Hepatocyte (in vitro differentiated cells): Measurements from ENCODE around the gene SORCS2.

Experiments used
- EZH2 ChIP-seq: fragments of 200-600 bp; sonication (generic); IDR thresholded peaks from 2 replicates; pipeline ENCODE4 v1.6.1; 2016; ENCODE audit warnings: antibody characterized with exemption, mild to moderate bottlenecking, borderline replicate concordance
- EZH2phosphoT487 ChIP-seq: fragments of 200-600 bp; sonication (generic); IDR thresholded peaks from one replicate; pipeline ENCODE4 v1.6.1; 2018; ENCODE audit warnings: antibody characterized with exemption, mild to moderate bottlenecking, low read depth, moderate library complexity; ENCODE audit not compliant: unreplicated experiment, severe bottlenecking
- TF ChIP-seq, protein P1 (sequence below): fragments of 200-600 bp; sonication (generic); IDR thresholded peaks from 2 replicates; pipeline ENCODE4 v1.5.1; 2016; ENCODE audit warnings: antibody characterized with exemption, mild to moderate bottlenecking; ENCODE audit not compliant: poor library complexity

DNA sequence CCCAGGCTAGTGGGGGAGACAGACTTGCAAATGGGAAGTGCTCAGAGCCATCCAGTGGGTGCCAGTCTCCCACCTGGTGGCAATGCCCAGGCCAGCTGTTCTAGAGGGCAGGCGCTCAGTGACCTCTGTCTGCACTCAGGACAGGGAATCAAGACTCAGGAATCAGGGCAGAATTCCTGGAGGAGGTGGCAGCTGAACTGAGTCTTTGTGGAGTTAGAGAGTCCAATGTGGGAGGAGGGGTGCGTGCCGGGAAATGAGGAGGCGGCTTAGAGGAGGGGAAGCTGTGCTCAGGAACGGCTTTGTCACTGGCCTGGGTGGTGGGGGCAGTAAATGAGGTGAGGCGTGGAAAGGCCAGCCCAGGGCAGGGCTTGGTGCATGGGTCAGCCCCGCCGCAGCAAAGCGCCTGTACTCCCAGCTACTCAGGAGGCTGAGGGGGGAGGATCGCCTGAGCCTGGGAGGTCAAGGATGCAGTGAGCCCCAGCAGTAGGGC is 31.3 kb upstream of the SORCS2 start:
- TF ChIP-seq, protein P1, sequence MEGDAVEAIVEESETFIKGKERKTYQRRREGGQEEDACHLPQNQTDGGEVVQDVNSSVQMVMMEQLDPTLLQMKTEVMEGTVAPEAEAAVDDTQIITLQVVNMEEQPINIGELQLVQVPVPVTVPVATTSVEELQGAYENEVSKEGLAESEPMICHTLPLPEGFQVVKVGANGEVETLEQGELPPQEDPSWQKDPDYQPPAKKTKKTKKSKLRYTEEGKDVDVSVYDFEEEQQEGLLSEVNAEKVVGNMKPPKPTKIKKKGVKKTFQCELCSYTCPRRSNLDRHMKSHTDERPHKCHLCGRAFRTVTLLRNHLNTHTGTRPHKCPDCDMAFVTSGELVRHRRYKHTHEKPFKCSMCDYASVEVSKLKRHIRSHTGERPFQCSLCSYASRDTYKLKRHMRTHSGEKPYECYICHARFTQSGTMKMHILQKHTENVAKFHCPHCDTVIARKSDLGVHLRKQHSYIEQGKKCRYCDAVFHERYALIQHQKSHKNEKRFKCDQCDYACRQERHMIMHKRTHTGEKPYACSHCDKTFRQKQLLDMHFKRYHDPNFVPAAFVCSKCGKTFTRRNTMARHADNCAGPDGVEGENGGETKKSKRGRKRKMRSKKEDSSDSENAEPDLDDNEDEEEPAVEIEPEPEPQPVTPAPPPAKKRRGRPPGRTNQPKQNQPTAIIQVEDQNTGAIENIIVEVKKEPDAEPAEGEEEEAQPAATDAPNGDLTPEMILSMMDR = no peak
- TF ChIP-seq EZH2 = no peak
- TF ChIP-seq EZH2phosphoT487 = no peak
